Transverse colon (tissue), 4 donors: ENCODE measurements around the gene SART1. TPM values are rescaled to one million over a fixed set of nuclear protein-coding genes. Genes with fewer than 3 reads are reported as not detected.

Experiments
- DNase-seq: peaks from one replicate; pipeline ENCODE4 v3.0.0-alpha.2; 2019
- H3K27ac ChIP-seq, 4 donors: fragments of 200-600 bp; sonication (generic); 2 replicates each; pipeline ENCODE4 v1.5.1; 2016 to 2018; ENCODE audit warnings: inconsistent platforms in 4 of 4
- H3K27me3 ChIP-seq: fragments of 200-600 bp; sonication (generic); 2 replicates; pipeline ENCODE4 v1.5.1; 2017; ENCODE audit warnings: inconsistent platforms
- H3K36me3 ChIP-seq, 4 donors: fragments of 200-600 bp; sonication (generic); 2 replicates each; pipeline ENCODE4 v1.5.1; 2017 to 2019; ENCODE audit warnings: inconsistent platforms in 4 of 4
- H3K4me1 ChIP-seq, 4 donors: fragments of 200-600 bp; sonication (generic); 2 replicates each; pipeline ENCODE4 v1.5.1; 2017 to 2020; ENCODE audit warnings: inconsistent platforms in 4 of 4
- H3K4me3 ChIP-seq, 4 donors: fragments of 200-600 bp; sonication (generic); 1 replicate in 1 of 4; 2 replicates in 3 of 4; pipeline versions ENCODE4 v1.5.1 to v1.6.1; 2017 to 2019; ENCODE audit warnings: inconsistent platforms in 4 of 4
- H3K9me3 ChIP-seq, 2 donors: fragments of 200-600 bp; sonication (generic); 2 replicates each; pipeline ENCODE4 v1.5.1; 2017 to 2019; ENCODE audit warnings: inconsistent platforms in 2 of 2
- CTCF ChIP-seq, 5 experiments: fragments of 200-600 bp in 3 of 5; fragments of 450-650 bp in 2 of 5; sonication (generic) in 3 of 5; IDR thresholded peaks; 1 replicate in 2 of 5; 2 replicates in 3 of 5; pipeline ENCODE4 v1.5.1; 2016 to 2017; ENCODE audit warnings: antibody characterized with exemption in 5 of 5, inconsistent platforms in 3 of 5, mild to moderate bottlenecking in 2 of 5, moderate library complexity in 1 of 5
- EP300 ChIP-seq: sonication (generic); formaldehyde crosslinking; IDR thresholded peaks from one replicate; pipeline ENCODE4 v1.6.1; 2017; ENCODE audit warnings: antibody characterized with exemption, low read depth
- POLR2A ChIP-seq: fragments of 450-650 bp; IDR thresholded peaks from one replicate; pipeline ENCODE4 v1.6.1; 2016; ENCODE audit warnings: antibody characterized with exemption, mild to moderate bottlenecking, moderate library complexity
- POLR2AphosphoS5 ChIP-seq, 3 donors: sonication (generic); formaldehyde crosslinking; IDR thresholded peaks; one replicate each; pipeline ENCODE4 v1.6.1; 2016; ENCODE audit warnings: antibody characterized with exemption in 3 of 3
- WGBS, 2 donors: methylation state at CpG; one replicate each; pipeline ENCODE4 v1.1.5; 2018; ENCODE audit warnings: low coverage in 1 of 2; 5-methylcytosine and 5-hydroxymethylcytosine counted together
- in situ Hi-C, 4 donors: fragments of 200-750 bp; cut with MboI; loops; one replicate each; pipeline versions ENCODE4 v1.15.0 to v1.15.1; 2017; ENCODE audit warnings: low sequenced_read_pairs in 3 of 4, low pct_ligation_motif_present in 1 of 4, low pct_unique_long_range_greater_than_20kb in 1 of 4
- intact Hi-C: fragments of 100-400 bp; cut with DNase I; formaldehyde crosslinking; loops from one replicate; pipeline ENCODE4 v1.15.1; 2023; ENCODE audit warnings: low total_unique reads
- total RNA-seq, 4 donors: library from RNA; depleted of rRNA; stranded (reverse); fragments of >200 nt; gene quantifications; one replicate each; pipeline ENCODE4 v1.1.0, GENCODE V29; 2016

The SART1 gene
- total RNA-seq, 4 donors from 2014 or later = 31.8 to 76.3 (median 34.3) TPM

- peaks cover 13 to 18% (median 15%) of the 10 kb centered on the region in 4 donors for H3K4me1 ChIP-seq
- no peak overlapping the region for H3K27ac ChIP-seq
- intact Hi-C loops (no loop called here), in situ Hi-C loops (no loop called here)
- H3K4me3 ChIP-seq = no peak overlapping the region
- 94 to 100% methylated on average over 2 to 30 of the region's 30 CpGs for whole genome bisulfite sequencing, 2 donors
- DNase-seq = no peak
- no peaks in the 10 kb centered on the region for H3K27me3 ChIP-seq
- H3K9me3 ChIP-seq = no peaks in the 10 kb centered on the region
- H3K36me3 ChIP-seq = peaks cover 0 to 60% (median 30%) of the 10 kb centered on the region in 4 donors
- no peak for TF ChIP-seq POLR2A
- no peak for TF ChIP-seq CTCF (IDR thresholded peaks at IDR 0.05)
- no peak for TF ChIP-seq EP300
- no peak for TF ChIP-seq POLR2AphosphoS5 (IDR thresholded peaks at IDR 0.05)
Measured at GRCh38 chr11:65967329-65967934, 5.9 kb downstream of the SART1 start.

GRCh38 chr11:65968600-65969482, 7.3 kb downstream of the SART1 start:
- no peak overlapping the region for H3K4me3 ChIP-seq
- no peak for DNase-seq
- TF ChIP-seq POLR2AphosphoS5 (IDR thresholded peaks at IDR 0.05) (no peak), EP300 (no peak), CTCF (IDR thresholded peaks at IDR 0.05) (no peak), POLR2A (no peak)
- no peaks in the 10 kb centered on the region for H3K27me3 ChIP-seq
- H3K4me1 ChIP-seq = peaks cover under 1 to 4% (median 2%) of the 10 kb centered on the region in 4 donors
- no peaks in the 10 kb centered on the region for H3K9me3 ChIP-seq
- intact Hi-C loops = no loop called here
- H3K36me3 ChIP-seq = peaks cover 0 to 60% (median 34%) of the 10 kb centered on the region in 4 donors
- in situ Hi-C loops = no loop called here
- WGBS, 2 donors = 73 to 78% methylated on average over 6 to 15 of the region's 15 CpGs
- H3K27ac ChIP-seq = no peak overlapping the region

- 89 to 94% methylated on average over 8 of the region's 8 CpGs for WGBS, 2 donors
- H3K27ac ChIP-seq = no peak overlapping the region
- no peak for TF ChIP-seq CTCF (IDR thresholded peaks at IDR 0.05)
- no peak for TF ChIP-seq POLR2AphosphoS5 (IDR thresholded peaks at IDR 0.05)
- no peak for TF ChIP-seq EP300
- TF ChIP-seq POLR2A = no peak
- no peaks in the 10 kb centered on the region for H3K4me1 ChIP-seq
- H3K9me3 ChIP-seq = no peaks in the 10 kb centered on the region
- no peak for DNase-seq
- peaks cover 0 to 31% (median 15%) of the 10 kb centered on the region in 4 donors for H3K36me3 ChIP-seq
- intact Hi-C loops (no loop called here), in situ Hi-C loops (no loop called here)
- H3K4me3 ChIP-seq = no peak overlapping the region
- no peaks in the 10 kb centered on the region for H3K27me3 ChIP-seq
Measured at GRCh38 chr11:65972116-65972515, 10.6 kb downstream of the SART1 start.

- intact Hi-C loops = no loop called here
- Histone ChIP-seq H3K36me3 (peaks cover 0 to 30% (median 13%) of the 10 kb centered on the region in 4 donors), H3K9me3 (no peaks in the 10 kb centered on the region), H3K27me3 (no peaks in the 10 kb centered on the region), H3K27ac (no peak overlapping the region), H3K4me3 (no peak overlapping the region), H3K4me1 (no peaks in the 10 kb centered on the region)
- no peak for DNase-seq
- in situ Hi-C loops = no loop called here
- TF ChIP-seq CTCF (IDR thresholded peaks at IDR 0.05) (no peak), POLR2AphosphoS5 (IDR thresholded peaks at IDR 0.05) (no peak), EP300 (no peak), POLR2A (no peak)
- WGBS, 2 donors = 88 to 95% methylated on average over 4 to 13 of the region's 13 CpGs
Measured at GRCh38 chr11:65973439-65974110, 12.0 kb downstream of the SART1 start.
